Ascending aorta (tissue), 2 donors: ENCODE results near the gene ZBED4. TPM values are rescaled to one million over a fixed set of nuclear protein-coding genes. Genes with fewer than 3 reads are reported as not detected.

Source experiments
- DNase-seq, 2 donors: peaks; one replicate each; pipeline ENCODE4 v3.0.0-alpha.2; 2019; ENCODE audit warnings: low spot score in 2 of 2
- H3K27ac ChIP-seq, 2 donors: fragments of 200-600 bp; sonication (generic); one replicate each; pipeline ENCODE4 v1.5.1; 2016 to 2017; ENCODE audit warnings: mild to moderate bottlenecking in 1 of 2
- H3K27me3 ChIP-seq: fragments of 200-600 bp; sonication (generic); one replicate; pipeline ENCODE4 v1.5.1; 2017
- H3K36me3 ChIP-seq, 2 donors: fragments of 200-600 bp; sonication (generic); one replicate each; pipeline ENCODE4 v1.5.1; 2016
- H3K4me1 ChIP-seq, 2 donors: fragments of 200-600 bp; sonication (generic); one replicate each; pipeline ENCODE4 v1.5.1; 2016 to 2017; ENCODE audit warnings: mild to moderate bottlenecking in 1 of 2
- H3K4me3 ChIP-seq, 2 donors: fragments of 200-600 bp; sonication (generic); one replicate each; pipeline ENCODE4 v1.5.1; 2016 to 2017; ENCODE audit warnings: mild to moderate bottlenecking in 1 of 2
- H3K9me3 ChIP-seq, 2 donors: fragments of 200-600 bp; sonication (generic); one replicate each; pipeline ENCODE4 v1.5.1; 2016
- intact Hi-C: fragments of 100-400 bp; cut with DNase I; formaldehyde crosslinking; loops from one replicate; pipeline ENCODE4 v1.15.1; 2023
- total RNA-seq: library from RNA; depleted of rRNA; stranded (reverse); fragments of >200 nt; gene quantifications from one replicate; pipeline ENCODE4 v1.1.0, GENCODE V29; 2016
- TF ChIP-seq, protein P1 (sequence below), 3 experiments: fragments of 200-600 bp in 2 of 3; fragments of 450-650 bp in 1 of 3; sonication (generic) in 2 of 3; IDR thresholded peaks; one replicate each; pipeline ENCODE4 v1.5.1; 2016 to 2019; ENCODE audit warnings: antibody characterized with exemption in 3 of 3, mild to moderate bottlenecking in 1 of 3, moderate library complexity in 1 of 3

Gene ZBED4
- total RNA-seq, 1 donor from 2014 or later, result 10.1 TPM

- intact Hi-C loops, result no loop called here
- TF ChIP-seq, protein P1, sequence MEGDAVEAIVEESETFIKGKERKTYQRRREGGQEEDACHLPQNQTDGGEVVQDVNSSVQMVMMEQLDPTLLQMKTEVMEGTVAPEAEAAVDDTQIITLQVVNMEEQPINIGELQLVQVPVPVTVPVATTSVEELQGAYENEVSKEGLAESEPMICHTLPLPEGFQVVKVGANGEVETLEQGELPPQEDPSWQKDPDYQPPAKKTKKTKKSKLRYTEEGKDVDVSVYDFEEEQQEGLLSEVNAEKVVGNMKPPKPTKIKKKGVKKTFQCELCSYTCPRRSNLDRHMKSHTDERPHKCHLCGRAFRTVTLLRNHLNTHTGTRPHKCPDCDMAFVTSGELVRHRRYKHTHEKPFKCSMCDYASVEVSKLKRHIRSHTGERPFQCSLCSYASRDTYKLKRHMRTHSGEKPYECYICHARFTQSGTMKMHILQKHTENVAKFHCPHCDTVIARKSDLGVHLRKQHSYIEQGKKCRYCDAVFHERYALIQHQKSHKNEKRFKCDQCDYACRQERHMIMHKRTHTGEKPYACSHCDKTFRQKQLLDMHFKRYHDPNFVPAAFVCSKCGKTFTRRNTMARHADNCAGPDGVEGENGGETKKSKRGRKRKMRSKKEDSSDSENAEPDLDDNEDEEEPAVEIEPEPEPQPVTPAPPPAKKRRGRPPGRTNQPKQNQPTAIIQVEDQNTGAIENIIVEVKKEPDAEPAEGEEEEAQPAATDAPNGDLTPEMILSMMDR (IDR thresholded peaks at IDR 0.05), result no peak
- no peaks in the 10 kb centered on the region for H3K27me3 ChIP-seq
- peaks cover 11 to 43% of the 10 kb centered on the region in 2 donors for H3K9me3 ChIP-seq
- peaks cover 0 to 9% of the 10 kb centered on the region in 2 donors for H3K36me3 ChIP-seq
- H3K4me3 ChIP-seq, result no peak overlapping the region
- no peak overlapping the region for H3K27ac ChIP-seq
- H3K4me1 ChIP-seq, result no peaks in the 10 kb centered on the region
- no peak for DNase-seq
Measured at GRCh38 chr22:49863931-49864330, 10.3 kb downstream of the ZBED4 start.

DNA sequence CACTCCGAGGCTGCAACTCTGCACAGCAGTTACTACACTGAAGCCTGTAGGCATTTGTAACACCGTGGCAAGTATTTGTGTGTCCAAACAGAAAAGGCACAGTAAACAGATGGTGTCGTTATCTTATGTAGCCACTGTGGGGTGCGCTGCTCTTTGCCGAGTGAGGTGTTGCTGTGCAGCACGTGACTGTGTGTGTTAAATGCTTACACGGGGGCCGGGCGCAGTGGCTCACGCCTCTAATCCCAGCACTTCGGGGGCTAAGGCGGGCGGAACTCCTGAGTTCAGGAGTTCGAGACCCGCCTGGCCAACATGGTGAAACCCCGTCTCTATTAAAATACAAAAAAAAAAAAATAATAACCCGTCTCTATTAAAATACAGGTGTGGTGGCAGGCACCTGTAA is 11.5 kb downstream of the ZBED4 start:
- H3K4me3 ChIP-seq, result no peak overlapping the region
- intact Hi-C loops, result no loop called here
- H3K4me1 ChIP-seq, result no peaks in the 10 kb centered on the region
- no peaks in the 10 kb centered on the region for H3K27me3 ChIP-seq
- DNase-seq, result no peak
- H3K36me3 ChIP-seq, result peaks cover 0 to 9% of the 10 kb centered on the region in 2 donors
- H3K27ac ChIP-seq, result no peak overlapping the region
- TF ChIP-seq, protein P1 (IDR thresholded peaks at IDR 0.05), result no peak
- peaks cover 20 to 54% of the 10 kb centered on the region in 2 donors for H3K9me3 ChIP-seq

GRCh38 chr22:49866134-49866533 is 12.5 kb downstream of the ZBED4 start:
- intact Hi-C loops, result no loop called here
- no peak overlapping the region for H3K4me3 ChIP-seq
- no peak for DNase-seq
- H3K27ac ChIP-seq, result no peak overlapping the region
- no peaks in the 10 kb centered on the region for H3K27me3 ChIP-seq
- TF ChIP-seq, protein P1 (IDR thresholded peaks at IDR 0.05), result no peak
- no peaks in the 10 kb centered on the region for H3K4me1 ChIP-seq
- peaks cover 0 to 9% of the 10 kb centered on the region in 2 donors for H3K36me3 ChIP-seq
- H3K9me3 ChIP-seq, result peaks cover 20 to 61% of the 10 kb centered on the region in 2 donors

GRCh38 chr22:49866646-49867045 is 13.0 kb downstream of the ZBED4 start:
- H3K27me3 ChIP-seq, result no peaks in the 10 kb centered on the region
- H3K4me1 ChIP-seq, result no peaks in the 10 kb centered on the region
- DNase-seq, result no peak
- peaks cover 0 to 9% of the 10 kb centered on the region in 2 donors for H3K36me3 ChIP-seq
- TF ChIP-seq, protein P1 (IDR thresholded peaks at IDR 0.05), result no peak
- no peak overlapping the region for H3K27ac ChIP-seq
- H3K9me3 ChIP-seq, result peaks cover 20 to 66% of the 10 kb centered on the region in 2 donors
- intact Hi-C loops, result no loop called here
- no peak overlapping the region for H3K4me3 ChIP-seq

GRCh38 chr22:49867303-49868265 is 13.9 kb downstream of the ZBED4 start:
- intact Hi-C loops, result no loop called here
- Histone ChIP-seq H3K27me3 (no peaks in the 10 kb centered on the region), H3K9me3 (peaks cover 20 to 72% of the 10 kb centered on the region in 2 donors), H3K27ac (no peak overlapping the region), H3K4me1 (no peaks in the 10 kb centered on the region), H3K36me3 (peaks cover 0 to 9% of the 10 kb centered on the region in 2 donors), H3K4me3 (no peak overlapping the region)
- TF ChIP-seq, protein P1 (IDR thresholded peaks at IDR 0.05), result no peak
- no peak for DNase-seq
